CD4-positive, alpha-beta T cell treated with Interleukin-6 for 4 hours (primary cell): Measurements from ENCODE around the gene VRK3.
"Not testable (repeated sequence)": the region's sequence is repeated elsewhere in the genome, so short reads cannot be mapped to it uniquely, and the experiment has no call there.

Experiments used
- DNase-seq: peaks from one replicate; pipeline ENCODE4 v3.0.0-alpha.2; 2020; ENCODE audit warnings: mixed read lengths

VRK3 gene, protein sequence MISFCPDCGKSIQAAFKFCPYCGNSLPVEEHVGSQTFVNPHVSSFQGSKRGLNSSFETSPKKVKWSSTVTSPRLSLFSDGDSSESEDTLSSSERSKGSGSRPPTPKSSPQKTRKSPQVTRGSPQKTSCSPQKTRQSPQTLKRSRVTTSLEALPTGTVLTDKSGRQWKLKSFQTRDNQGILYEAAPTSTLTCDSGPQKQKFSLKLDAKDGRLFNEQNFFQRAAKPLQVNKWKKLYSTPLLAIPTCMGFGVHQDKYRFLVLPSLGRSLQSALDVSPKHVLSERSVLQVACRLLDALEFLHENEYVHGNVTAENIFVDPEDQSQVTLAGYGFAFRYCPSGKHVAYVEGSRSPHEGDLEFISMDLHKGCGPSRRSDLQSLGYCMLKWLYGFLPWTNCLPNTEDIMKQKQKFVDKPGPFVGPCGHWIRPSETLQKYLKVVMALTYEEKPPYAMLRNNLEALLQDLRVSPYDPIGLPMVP

GRCh38 chr19:50025022-50025793, at the start of gene VRK3:
Gene VRK3, minus strand, starts transcription at chr19:50025372. Its CDS starts 9,210 bp downstream, at chr19:50016162.
- peak; percentile 98 for DNase-seq

GRCh38 chr19:50068382-50068781, 43.2 kb upstream of the VRK3 start:
- DNase-seq = not testable (repeated sequence)

GRCh38 chr19:50067575-50067974, 42.4 kb upstream of the VRK3 start:
- DNase-seq = no peak

GRCh38 chr19:50065938-50066337, 40.8 kb upstream of the VRK3 start:
- no peak for DNase-seq

- DNase-seq = no peak
Observed at GRCh38 chr19:50061650-50062049, 36.5 kb upstream of the VRK3 start.

DNA sequence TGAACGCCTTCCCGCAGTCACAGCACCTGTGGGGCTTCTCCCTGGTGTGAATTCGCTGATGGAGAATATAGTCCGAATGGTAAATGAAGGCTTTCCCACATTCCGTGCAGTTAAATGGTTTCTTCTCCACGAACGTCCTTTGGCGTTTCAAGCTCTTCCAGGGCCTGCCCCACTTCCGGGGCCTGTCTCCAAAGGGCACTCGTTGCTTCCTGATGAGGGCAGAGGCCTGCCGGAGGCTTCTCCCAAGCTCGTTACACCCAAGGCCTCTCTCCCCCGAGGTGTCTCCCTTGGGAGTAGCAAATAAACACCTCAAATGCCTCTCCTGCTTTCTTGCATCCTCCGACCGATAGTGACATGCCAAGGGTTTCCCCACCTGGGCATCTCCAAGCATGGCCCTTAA, 34.9 kb upstream of the VRK3 start:
- DNase-seq = no peak

GRCh38 chr19:50059045-50059444, 33.9 kb upstream of the VRK3 start:
- no peak for DNase-seq

DNA sequence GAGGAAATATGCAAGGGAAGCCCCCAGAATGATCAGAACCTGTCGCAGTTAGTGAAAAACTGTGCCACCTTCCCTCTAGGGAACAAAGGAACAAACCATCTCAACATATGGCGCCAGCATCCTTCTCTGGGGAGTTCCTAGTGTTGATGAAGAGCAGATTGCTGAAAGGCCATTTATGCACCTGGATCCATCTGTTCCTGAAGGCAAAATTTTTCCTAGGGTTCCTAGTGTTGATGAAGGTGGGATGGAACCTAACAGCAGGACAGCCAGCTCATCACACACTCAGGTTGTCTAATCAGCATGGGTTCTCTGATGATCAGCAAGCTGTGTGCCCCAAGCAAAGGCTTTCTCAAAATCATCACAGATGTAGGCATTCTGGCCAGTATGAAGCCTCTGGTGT, 33.3 kb upstream of the VRK3 start:
- DNase-seq = no peak

DNA sequence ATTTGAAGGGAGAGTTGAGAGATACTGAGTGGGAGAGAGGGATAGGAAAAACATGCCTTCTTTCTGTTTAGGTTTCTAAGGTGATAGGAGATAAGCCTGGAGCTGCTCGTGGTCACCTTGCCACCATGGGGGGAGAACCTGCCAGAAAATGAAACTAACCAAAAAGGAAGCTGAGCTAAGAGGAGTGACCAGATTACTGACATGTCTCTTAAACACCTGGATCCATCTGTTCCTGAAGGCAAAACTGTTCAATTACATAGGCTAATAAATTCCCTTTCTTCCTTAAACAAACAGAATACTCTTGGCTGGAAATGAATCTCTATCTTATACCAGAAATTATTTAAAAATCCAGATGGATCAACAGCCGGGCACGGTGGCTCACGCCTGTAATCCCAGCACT, 27.9 kb upstream of the VRK3 start:
- no peak for DNase-seq

- no peak for DNase-seq
Observed at GRCh38 chr19:50051964-50052363, 26.8 kb upstream of the VRK3 start.

GRCh38 chr19:50051228-50051895, 26.2 kb upstream of the VRK3 start:
- not testable (repeated sequence) for DNase-seq

DNA sequence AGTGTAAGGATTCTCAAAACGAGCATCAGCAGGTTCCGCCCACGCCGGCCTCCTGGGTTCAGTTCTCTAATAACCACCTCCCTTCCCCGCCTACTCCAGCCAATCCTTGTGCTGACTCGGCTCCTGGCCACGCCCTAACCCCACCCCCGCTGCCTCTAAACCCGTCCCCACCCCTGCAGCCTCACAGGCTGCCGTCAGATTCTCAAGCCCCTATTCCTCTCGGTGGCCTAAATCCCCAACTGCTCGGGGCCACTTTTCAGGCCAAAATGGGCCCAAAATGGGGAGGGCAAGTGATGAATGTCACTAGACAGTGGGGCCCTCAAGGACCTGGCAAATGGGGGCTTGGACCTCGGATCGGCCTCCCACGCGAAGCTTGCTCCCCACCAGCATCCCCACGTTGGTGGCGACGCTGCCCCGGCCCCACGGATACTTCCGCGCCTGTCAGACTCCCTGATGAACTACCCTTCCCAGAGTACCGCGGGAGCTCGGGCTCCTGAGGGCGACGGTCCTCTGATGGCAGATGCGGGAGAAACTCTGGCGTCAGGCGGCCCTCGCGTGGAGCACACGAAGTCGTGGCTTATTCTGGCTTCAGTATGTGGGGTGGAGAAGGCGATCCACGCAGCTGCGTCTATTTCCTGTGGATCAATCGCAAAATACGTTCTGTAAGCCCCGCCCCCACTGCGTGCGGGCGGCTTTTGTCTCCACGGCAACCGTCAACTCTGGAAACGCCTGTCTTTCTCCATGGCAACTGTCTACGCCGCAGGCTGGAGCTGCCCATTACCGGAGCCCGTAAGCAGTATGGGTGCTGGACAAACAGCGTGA, 25.4 kb upstream of the VRK3 start:
- peak; percentile 90 for DNase-seq

GRCh38 chr19:50047671-50048070, 22.5 kb upstream of the VRK3 start:
- no peak for DNase-seq

DNA sequence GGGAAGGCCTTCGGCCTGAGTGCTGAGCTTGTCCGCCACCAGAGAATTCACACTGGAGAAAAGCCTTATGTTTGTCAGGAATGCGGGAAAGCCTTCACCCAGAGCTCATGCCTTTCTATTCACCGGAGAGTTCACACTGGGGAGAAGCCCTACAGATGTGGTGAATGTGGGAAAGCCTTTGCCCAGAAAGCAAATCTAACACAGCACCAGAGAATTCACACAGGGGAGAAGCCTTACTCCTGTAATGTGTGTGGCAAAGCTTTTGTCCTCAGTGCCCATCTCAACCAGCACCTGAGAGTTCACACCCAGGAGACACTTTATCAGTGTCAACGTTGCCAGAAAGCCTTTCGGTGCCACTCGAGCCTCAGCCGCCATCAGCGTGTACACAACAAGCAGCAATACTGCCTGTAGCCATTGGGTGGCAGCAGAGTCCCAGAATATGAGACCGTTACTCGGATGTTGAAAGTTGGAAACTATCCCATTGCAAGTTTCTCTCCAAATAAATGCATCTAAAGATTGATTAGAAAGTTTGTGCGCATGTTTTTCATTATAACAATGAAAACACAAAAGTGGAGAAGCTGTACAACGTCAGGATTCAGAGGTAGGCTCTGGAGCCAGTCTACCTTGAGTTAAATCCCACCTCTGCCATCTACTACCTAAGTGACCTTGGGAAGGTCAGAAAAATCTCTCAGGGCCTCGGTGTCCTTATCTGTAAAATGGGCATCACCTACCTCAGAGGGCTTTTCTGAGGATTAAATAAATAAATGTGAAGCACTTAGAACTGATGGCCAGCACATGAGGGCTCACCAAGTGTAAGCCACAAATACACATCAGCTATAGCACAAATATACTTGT, 21.7 kb upstream of the VRK3 start:
- peak; percentile 65 for DNase-seq

GRCh38 chr19:50044922-50045321, 19.8 kb upstream of the VRK3 start:
- no peak for DNase-seq

DNA sequence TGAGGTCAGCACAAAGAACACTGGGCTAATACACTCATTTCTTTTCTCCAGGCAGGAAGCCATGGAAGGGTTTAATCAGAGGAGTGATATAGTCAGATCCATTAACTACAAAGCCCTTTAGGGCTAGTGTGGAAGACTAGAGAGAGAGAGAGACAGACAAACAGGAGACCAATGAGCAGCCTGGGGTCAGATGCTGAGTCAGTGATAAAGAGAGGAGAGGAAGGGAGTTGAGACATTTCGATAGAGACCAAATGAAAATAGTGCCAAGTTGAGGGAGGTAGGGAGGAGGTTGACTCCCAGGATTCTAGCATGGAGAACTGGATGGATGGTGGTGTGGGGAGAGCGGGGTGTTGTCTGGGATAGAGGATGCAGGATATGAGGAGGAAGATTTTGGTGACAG, 18.8 kb upstream of the VRK3 start:
- no peak for DNase-seq

- DNase-seq = no peak
Observed at GRCh38 chr19:50042363-50043024, 17.3 kb upstream of the VRK3 start.

GRCh38 chr19:50040967-50041366, 15.8 kb upstream of the VRK3 start:
- DNase-seq = no peak

DNA sequence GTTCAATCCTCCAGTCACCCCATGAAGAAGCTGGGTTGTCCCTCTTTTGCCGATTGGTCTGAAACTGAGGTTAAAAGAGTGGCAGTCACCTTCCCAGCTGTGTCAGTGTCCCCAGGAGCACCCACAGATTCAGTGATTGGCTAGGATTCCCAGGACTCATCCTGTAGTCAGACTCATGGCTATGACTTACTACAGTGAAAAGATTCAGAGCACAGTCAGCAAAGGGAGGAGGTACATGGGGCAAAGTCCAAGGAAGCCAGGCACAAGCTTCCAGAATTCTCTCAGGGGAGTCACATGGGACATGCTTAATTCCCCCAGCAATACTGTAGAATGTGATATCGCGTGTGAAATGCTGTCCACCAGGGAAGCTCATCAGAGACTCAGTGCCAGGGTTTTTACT, 14.8 kb upstream of the VRK3 start:
- DNase-seq = no peak

GRCh38 chr19:50036908-50037307, 11.7 kb upstream of the VRK3 start:
- DNase-seq = no peak

- DNase-seq = no peak
Observed at GRCh38 chr19:50030937-50031336, 5.8 kb upstream of the VRK3 start.
